Activated CD4-positive, CD25-positive, alpha-beta regulatory T cell treated with anti-CD3 and anti-CD28 coated beads, Interleukin-2, amount 50 U/mL, for 72 hours (primary cell): ENCODE measurements around the gene GOLGA2.

ENCODE experiments used
- DNase-seq: peaks from one replicate; pipeline ENCODE4 v3.0.0; 2021

Gene GOLGA2

GRCh38 chr9:128254855-128255759, 20.7 kb downstream of the GOLGA2 start:
- DNase-seq, result peak; percentile 53

GRCh38 chr9:128254362-128254761, 21.4 kb downstream of the GOLGA2 start:
- DNase-seq, result no peak

- DNase-seq, result no peak
Observed at GRCh38 chr9:128253991-128254346, 21.8 kb downstream of the GOLGA2 start.

- no peak for DNase-seq
Observed at GRCh38 chr9:128253140-128253990, 22.4 kb downstream of the GOLGA2 start.

- no peak for DNase-seq
Observed at GRCh38 chr9:128252317-128253139, 23.3 kb downstream of the GOLGA2 start.

GRCh38 chr9:128251732-128252100, 24.1 kb downstream of the GOLGA2 start:
- DNase-seq, result no peak

- no peak for DNase-seq
Observed at GRCh38 chr9:128250839-128251731, 24.7 kb downstream of the GOLGA2 start.

GRCh38 chr9:128249908-128250838, 25.6 kb downstream of the GOLGA2 start:
- DNase-seq, result peak; percentile 96

GRCh38 chr9:128249558-128249907, 26.3 kb downstream of the GOLGA2 start:
- no peak for DNase-seq

- DNase-seq, result no peak
Observed at GRCh38 chr9:128247226-128247803, 28.5 kb downstream of the GOLGA2 start.

GRCh38 chr9:128246471-128246870, 29.3 kb downstream of the GOLGA2 start:
- no peak for DNase-seq

GRCh38 chr9:128245421-128246151, 30.2 kb downstream of the GOLGA2 start:
- DNase-seq, result no peak

GRCh38 chr9:128244837-128245231, 31.0 kb downstream of the GOLGA2 start:
- DNase-seq, result no peak

- no peak for DNase-seq
Observed at GRCh38 chr9:128244091-128244836, 31.5 kb downstream of the GOLGA2 start.

- DNase-seq, result no peak
Observed at GRCh38 chr9:128243215-128244018, 32.4 kb downstream of the GOLGA2 start.

GRCh38 chr9:128242828-128243214, 33.0 kb downstream of the GOLGA2 start:
- DNase-seq, result no peak

- DNase-seq, result no peak
Observed at GRCh38 chr9:128242124-128242523, 33.7 kb downstream of the GOLGA2 start.

GRCh38 chr9:128233817-128234406, 41.9 kb downstream of the GOLGA2 start:
- DNase-seq, result no peak
